SK-N-DZ (cell line): Measurements from ENCODE around the gene UBE2S.

Experiments used
- DNase-seq: peaks from one replicate; pipeline ENCODE4 v3.0.0-alpha.2; 2015; ENCODE audit warnings: low spot score

The UBE2S gene

DNA sequence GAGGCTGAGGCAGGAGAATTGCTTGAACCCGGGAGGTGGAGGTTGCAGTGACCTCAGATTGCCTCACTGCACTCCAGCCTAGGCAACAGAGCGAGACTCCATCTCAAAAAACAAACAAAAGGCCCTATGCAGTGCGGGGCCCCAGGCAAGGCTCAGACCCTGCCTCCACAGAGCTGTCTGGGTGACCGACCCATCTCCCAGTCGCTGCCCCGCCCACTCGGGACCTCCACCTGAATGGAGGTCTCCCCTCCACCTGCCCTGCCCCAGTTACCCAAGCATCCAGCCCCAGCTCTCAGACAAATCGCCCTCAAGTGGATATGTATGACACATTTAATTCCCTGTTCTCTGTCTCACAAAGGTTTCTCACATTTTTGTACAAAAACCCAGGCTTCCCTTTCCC is 42.3 kb downstream of the UBE2S start:
- DNase-seq: no peak

DNA sequence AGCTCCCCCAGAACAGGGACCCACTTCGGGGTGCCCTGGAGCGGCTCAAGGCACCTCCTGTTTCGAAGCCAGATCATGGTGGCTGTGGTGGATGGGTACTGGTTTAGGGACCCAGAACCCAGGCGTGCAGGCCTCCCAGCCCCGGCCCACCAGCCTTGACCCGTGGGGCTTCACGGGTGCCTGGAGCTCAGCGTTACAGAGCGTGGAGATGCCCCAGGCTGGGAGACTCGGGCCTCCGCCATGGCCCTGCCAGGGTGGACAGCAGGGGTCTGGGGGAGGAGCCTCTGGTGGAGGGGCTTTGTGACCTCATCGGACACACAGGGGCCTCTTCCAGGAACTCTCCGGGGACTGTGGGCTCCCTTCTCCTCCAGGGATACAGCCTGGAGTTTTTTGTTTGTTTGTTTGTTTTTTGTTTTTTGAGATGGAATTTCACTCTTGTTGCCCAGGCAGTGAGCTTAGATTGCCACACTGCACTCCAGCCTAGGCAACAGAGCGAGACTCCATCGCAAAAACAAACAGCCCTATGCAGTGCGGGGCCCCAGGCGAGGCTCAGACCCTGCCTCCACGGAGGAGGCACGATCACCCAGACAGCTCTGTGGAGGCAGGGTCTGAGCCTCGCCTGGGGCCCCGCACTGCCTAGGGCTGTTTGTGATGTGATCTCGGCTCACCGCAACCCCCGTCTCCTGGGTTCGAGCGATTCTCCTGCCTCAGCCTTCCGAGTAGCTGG is 44.4 kb downstream of the UBE2S start, which contains the start of gene GARIN5B:
TSS of gene GARIN5B (minus strand) at position 271 of the 727 bp plus-strand sequence. CDS start at position 77, 194 bp downstream.
- DNase-seq: no peak

DNA sequence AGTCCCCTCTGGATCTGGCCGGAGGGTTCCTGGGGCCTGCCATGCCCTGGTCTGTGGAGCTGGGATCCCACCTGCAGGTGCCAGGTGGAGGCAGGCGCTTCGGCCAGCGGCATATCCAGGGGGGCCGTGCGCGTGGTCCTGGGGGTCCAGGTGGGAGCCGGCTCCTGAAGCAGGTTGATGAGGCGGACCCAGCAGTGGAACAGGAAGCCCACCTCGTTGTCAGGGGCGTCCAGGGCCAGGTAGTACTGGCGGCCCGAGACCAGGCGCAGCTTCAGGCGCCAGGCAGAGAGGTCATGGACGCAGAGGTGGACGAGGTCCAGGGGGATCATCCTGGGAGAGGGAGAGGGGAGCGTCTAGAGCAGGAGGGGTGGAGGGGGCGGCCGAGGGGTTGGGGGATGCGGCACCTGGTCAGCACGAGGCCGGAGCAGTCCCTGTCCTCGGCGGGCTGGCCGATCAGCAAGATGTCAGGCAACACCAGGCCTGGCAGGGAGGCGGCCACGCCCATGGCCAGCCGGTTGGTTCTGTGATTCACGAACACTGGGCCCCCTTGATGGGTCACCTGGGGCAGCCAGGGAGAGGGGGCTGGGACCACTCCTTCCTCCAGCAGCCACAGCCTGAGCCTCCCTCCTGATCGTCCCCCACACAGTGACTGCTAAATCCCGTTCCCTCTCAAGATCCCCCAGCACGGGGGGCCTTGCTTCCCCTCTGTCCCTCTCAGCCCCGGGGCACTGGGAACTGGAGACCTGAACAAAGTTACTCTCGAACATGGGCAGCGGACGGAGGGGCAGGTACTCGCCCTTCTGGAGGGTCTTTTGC is 45.2 kb downstream of the UBE2S start:
- no peak for DNase-seq

DNA sequence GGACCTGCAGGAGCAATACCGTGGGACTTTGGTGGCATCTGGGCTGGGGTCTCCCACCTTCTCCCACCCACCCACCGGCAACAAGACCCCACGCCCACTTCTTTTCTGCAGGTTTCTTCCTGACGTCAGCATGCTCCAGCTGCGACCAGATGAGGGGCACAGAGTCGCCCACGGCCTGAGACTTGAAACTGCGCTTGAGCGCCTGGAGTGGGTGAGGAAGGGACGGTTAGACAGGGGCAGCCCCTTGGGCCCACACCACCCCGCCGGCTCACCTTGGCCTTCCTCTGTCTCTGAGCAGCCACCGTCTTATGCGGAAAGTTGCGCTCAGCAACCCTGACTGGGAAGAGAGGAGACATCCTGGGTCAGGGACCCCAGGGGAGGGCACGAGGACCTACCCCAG is 46.7 kb downstream of the UBE2S start:
- no peak for DNase-seq

DNA sequence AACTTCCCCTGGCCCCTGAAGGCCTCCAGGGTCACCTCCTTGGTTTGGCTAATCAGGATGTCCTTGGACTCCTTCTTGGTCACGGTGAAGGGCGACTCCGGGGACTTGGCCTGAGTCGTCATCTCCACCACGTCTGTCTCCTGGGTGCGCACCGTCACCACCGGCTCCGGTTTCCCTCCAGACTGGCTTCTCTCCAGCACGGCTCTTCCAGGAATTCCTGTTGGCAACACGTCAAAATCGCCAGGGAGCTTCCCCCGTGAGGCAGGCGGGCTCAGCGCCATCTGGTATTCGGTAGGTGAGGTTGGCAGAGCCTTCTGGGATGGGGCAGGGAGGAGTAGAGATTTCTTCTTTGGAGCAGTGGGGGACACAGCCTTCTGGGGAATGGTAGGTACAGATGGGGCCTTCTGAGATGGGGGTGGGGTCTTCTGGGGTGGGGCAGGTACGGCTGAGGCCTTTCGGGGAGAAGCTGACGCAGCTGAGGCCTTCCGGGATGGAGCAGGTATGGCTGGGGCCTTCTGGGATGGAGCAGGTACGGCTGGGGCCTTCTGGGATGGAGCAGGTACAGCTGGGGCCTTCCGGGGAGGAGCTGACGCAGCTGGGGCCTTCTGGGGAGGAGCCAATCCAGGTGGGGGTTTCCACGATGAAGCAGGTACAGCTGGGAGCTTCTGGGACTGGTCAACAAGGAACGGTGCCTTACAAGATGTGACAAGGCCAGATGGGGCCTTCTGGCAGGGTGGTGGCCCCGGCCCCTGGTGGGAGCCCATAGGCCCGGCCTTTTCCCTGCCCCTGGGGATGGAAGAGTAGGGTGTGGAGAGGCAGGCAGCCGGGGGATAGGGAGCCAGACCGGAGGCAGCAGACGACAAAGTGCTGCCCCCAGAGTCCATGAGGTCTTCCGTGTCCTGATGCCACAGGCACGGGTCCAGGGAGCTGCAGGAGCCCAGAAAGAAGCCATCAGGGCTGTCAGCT is 48.4 kb downstream of the UBE2S start:
- DNase-seq: no peak

DNA sequence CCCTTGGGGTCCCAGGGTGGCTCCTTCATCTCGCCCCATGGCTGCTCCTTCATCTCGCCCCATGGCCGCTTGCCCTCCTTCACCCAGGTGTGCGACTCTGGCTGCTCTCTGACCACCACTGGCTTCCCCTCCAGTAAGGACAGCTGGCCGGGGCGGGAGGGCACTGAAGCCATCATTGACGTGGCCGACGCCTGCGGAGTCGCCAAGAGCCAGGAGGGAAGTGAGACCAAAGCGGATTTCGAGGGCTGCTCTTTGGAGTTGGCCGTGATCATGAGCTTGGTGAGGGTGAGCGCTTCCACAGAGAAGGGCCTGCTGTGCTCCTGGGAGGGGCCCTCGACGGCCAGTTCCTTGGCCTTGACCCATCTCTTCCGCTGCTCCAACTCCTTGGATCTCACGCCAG is 49.1 kb downstream of the UBE2S start:
- no peak for DNase-seq

DNA sequence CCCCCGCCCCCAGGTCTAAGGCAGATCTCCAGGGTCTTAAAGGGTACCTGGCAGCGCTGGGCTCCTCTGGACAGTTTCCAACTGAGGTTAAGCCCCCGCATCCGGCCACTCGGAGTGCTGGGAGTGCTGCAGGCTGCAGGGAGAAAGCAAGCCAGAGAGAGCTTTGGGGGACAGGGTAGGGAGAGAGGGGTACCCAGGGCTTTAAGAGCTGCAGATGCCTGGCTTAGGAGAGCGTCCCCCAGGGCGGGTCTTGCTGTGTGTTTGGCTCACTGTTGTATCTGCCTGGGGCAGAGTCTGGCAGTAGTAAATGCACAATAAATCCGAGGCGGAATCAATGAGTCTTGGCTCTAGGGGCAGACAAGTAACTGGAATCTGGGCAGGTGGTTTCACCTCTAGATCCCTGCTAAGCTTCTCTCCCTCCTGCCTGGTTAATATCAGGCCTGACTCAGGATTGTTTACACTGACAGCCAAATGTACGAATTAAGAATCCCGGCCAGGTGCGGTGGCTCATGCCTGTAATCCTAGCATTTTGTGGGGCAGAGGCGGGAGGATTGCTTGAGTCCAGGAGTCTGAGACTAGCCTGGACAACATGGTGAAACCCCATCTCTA is 52.3 kb downstream of the UBE2S start:
- DNase-seq: no peak

DNA sequence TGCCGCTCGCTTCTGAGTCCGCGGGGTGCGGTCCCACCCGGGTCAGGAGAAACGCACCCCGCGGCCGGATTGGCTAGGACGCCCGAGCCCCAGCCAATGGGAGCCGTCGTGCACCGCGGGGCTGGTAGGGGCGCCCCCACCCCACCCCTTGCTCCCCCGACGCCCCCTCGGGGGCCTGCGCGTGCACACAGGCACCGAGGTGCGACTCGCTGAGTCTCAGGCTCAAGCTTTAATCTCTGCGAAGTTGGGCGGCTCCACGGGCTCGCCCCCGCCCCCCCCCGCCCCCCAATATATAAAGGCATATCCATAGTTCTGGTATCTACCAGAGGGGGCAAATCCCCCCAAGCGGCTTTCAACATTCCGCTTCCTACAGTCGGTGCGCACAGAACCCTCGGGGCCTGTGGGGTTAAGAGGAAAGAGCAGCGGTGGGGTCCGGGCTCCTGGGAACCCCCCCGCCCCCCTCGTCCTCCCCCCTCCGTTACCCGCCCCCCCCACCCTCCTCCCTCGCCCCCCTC is 52.8 kb downstream of the UBE2S start, which contains the start of gene COX6B2:
TSS of gene COX6B2 (minus strand) at position 22 of the 515 bp plus-strand sequence. CDS start 198 bp downstream, outside the sequence.
- DNase-seq: no peak

DNA sequence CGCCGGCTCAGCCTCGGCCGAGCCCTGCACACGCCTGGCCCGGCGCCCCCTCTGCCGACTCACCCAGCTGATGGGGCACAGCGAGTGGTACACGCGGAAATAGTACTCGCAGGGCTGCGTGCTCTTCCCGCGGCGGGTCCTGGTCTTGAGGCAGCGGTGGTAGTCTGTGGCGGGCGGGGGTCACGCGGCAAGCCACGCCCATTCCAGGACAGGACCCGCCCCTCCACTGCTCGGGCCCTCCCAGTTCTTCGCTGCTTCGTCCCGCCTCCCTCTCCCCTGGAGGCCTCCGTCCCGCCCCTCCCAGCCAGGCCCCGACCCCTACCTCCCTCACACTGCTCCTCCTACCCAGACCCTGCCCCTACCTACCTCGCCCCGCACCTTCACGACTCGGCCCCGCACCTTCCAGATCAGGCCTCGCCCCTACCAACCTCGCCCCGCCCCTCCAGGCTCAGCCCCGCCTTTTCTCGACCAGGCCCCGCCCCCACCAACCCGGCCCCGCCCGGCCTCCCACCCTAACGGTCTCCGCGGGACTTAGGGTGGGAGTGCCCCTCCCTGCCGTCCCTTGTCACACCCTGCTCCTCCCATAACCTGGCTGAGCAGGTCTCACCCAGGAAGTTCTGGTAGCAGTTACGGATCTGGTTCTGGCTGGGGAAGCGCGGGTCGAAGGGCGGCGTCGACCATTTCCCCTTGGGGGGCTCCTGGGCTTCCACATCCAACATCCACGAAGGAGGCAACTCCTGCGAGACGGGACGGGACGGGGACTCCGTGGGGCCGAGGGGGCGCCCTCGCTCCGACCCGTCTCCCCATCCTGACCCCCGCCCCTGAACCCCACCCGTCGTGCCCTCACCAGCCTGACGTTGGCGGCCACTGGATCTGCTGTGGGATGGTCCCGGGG is 53.5 kb downstream of the UBE2S start:
- DNase-seq: no peak

DNA sequence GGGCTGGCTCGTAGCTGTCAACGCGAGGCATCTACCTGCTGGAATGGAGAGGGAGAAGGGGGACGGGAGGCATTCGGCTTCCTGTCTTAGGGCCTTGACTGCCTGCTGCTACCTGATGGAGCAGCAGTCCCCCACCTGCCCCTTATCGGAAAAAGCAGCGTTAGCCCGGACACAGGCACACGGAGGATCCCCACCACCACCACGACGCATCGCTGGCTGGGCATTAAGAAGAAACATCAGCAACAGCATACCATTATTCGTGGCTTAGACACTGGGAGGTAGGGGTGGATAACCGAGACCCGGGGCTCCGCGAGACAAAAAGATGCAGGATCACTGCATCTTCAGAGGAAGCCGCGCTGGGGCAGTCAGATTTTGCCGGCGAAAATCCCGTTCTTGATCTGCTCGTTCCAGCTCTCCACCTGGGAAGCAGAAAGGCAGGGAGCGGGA is 54.2 kb downstream of the UBE2S start:
- DNase-seq: no peak

DNA sequence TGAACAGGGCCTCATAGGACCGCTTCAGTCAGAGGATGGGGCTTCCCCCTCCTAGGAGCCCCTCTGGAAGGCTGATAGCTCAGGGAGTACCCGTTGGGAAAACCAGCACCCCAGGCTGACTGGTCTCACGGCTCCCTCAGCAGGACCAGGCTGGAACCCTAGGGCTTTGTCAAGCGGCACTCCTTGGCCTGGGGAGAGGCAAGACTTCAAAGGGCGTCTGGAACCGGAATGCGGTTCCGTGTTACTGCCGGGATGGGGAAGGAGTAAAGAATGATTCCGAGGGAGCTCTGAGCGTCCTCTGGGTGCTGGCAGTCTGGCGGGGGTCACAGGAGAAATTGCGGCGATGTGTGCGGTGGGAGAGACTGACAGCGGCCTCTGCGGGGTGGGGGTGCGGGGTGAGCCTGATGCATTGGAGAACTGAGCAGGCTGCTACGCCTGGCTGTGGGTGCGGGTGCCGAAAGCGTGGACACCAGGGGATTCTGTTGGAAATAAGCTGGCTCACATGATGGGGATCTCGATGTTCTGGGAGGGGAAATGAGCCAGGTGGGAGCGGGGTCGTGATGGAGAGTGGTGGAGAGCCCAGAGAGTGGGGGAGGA is 54.9 kb downstream of the UBE2S start:
- no peak for DNase-seq

DNA sequence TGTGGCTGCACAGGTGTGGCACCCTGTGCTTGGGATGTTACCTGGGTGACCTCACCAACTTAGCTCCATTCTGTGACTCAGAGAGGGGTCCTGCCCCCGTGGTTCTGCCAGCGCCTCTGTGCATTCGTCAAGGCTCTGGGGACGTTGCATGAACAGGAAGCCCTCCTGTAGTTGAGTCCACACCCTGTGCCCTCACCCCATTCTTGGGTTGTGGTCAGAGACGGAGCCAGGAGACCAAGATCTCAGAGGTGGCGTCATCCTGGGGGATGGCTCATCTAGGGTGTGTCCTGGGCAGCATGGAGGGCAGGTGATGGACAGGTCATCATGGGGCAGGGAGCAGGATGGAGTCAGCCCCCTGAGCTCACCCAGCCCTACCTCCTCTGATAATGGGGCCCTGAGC is 55.5 kb downstream of the UBE2S start:
- no peak for DNase-seq

DNA sequence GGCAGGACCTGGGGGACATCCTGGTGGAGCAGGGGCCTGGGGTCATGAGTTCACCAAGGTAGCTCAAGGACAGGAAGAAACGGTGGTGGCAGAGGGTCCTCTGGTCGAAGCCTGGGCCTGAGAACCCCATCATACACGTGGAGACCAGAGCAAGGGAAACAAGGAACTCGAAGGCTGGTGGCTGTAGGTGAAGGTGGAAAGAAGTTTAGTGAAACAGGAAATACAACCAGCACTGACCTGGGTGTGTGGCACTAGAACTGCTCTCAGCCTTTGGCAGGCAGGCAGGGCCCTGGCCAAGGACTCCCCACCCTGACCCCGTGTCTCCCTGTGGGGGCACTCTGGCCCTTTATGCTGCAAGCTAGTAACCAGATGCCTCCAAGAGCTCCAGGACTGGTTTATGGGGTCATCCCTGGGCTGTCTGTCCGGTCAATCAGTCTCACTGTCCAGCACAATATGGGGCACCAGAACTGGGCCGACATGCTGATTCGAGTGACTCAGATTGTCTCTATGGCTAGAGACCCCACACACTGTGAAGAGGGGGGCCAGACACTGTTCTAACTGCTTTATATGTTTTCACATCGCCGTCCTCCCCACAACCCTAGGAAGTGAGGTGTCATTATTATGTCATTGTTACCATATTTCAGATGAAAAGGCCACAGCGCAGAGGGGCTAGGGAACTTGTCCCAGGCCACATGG is 56.8 kb downstream of the UBE2S start:
- DNase-seq: no peak
